Fibroblast of upper back skin (primary cell): ENCODE data around the gene CLVS2.

ENCODE experiments used
- DNase-seq: peaks from one replicate; pipeline ENCODE4 v3.0.0-alpha.2; 2013

The CLVS2 gene, protein sequence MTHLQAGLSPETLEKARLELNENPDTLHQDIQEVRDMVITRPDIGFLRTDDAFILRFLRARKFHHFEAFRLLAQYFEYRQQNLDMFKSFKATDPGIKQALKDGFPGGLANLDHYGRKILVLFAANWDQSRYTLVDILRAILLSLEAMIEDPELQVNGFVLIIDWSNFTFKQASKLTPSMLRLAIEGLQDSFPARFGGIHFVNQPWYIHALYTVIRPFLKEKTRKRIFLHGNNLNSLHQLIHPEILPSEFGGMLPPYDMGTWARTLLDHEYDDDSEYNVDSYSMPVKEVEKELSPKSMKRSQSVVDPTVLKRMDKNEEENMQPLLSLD

DNA sequence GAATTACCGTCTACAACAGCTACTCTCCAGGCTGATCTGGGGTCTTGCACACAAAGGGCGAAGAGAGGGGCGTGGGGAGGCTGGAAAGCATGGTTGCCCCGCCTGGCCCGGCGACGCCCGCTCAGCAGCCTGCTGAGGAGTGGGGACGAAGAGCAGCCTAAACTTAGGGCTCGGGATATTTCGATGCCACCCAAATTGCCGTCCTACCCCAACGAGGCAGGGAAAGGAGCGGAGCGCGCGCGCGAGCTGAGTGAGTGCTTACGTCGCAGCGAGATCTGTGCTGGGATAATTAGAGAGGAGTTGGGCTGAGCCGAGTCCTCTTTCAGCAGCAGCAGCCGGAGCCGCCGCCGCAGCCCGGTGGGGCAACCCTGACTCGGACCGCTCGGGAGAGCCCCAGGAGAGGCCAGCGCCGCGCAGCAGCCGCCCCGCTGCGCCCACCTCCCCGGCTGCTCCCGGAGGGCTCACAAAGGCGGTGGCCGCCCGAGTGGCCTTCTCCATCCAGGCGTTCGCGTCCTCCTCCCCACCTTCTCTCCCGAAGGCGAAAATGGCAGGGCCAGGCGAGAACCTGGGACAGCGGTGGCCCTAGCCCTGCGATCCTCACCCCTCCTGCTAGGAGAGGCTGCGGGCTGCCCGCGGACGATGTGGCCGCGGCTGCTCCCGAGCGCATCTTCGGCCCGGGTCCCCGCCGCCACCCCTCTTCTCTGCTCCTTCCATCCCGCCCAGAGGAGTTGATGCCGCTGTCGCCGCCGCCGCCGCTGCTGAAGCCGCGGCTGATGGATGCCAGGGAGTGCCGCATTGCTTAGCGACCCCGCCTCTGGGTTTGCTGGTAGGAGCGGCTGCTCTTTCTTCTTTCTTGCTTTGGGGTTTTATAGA is at the start of gene CLVS2:
TSS of gene CLVS2 (plus strand) at position 315 of the 873 bp plus-strand sequence. CDS start 1,543 bp downstream, outside the sequence.
- peak; percentile 13 for DNase-seq

DNA sequence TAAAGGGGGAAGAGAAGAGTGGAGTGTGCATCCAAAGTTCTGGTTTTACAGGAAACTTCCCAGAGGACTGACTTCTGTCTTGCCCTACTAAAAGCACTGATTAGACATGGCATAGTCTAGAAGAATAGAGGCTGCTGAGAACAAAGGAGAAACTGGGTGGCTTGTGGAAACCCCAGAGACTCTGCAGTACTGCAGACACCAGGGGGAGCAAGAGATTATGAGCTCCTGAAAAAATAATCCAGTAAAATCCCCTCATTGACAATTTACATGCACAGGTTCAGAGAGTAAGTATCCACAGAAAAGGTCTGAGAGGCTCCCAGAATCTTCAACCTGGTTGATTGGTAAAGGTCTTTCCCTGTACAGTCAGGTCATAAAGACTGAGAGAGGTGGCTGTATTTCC is 48.7 kb upstream of the CLVS2 start:
- DNase-seq, result no peak

DNA sequence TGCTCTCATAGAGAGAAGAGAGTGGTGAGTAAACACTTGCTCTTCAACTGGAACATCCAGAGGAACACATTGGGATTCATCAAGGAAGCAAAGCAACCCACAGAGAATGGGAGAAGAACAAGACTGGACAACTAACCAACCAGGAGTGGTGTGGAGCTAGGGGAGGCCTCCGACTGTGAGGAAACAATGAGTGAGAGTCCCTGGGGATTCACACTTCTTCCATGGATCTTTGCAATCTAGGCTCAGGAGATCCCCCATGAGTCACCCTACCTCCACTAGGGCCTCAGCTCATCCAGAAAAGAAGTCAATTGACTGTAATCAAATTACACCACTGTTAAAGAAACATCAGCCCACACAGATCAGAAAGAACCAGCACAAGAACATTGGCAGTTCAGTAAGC is 42.3 kb upstream of the CLVS2 start:
- DNase-seq, result no peak

DNA sequence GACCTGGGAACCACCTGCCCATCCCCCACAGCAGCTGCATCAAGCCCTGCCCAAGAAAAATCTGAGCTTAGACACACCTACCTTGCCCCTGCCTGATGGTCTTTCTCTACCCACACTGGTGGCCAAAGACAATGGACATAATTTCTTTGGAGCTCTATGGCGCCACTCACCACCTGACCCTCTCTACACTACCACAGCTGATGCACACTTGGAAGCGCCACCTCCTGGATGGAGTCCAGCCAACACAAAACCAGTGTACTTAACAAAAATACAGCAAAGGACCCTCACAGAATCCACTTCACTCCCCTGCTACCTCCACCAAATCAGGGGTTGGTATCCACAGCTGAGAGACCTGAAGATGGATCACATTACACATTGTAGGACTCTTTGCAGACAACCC is 39.7 kb upstream of the CLVS2 start:
- DNase-seq, result no peak

DNA sequence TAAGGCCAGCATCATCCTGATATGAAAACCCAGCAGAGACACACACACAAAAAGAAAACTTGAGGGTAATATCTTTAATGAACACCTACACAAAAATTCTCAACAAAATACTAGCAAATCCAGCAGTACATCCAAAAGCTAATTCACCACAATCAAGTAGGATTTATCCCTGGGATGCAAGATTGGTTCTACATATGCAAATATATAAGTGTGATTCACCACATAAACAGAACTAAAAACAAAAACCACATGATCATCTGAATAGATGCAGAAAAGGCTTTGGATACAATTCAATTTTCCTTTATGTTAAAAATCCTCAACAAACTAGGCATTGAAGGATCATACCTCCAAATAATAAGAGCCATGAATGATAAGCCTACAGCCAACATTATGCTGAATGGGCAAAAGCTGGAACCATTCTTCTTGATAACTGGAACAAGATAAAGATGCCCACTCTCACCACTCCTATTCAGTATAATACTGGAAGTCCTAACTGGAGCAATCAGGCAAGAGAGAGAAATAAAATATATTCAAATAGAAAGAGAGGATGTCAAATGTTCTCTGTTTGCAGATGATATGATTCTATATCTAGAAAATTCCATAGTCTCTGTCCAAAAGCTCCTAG is 33.9 kb upstream of the CLVS2 start:
- DNase-seq, result no peak

DNA sequence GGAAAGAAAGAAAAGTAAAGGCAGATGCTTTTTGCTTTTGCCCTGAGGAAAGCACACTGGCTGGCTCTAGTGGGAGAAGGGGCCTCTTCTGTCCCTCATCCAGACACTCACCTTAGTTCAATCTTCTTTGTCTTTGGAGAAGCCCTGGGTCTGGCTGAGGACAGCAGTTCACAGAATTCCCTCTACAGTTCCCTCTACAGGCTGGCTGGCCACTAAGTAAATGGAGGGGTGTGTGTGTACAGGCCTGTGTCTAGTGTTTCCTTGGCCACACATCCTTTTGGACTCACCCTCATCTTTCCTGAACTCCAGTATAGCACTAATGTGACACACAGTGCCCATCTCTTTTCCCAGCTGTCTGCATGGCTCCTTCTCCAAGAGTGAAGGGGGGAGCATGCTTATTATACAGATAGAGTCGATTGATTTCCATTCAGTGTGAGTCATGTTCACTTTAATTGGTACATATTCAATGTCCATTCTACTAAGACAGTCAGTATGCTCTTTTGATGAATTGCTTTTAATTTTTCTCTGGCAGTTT is 26.0 kb upstream of the CLVS2 start:
- no peak for DNase-seq

DNA sequence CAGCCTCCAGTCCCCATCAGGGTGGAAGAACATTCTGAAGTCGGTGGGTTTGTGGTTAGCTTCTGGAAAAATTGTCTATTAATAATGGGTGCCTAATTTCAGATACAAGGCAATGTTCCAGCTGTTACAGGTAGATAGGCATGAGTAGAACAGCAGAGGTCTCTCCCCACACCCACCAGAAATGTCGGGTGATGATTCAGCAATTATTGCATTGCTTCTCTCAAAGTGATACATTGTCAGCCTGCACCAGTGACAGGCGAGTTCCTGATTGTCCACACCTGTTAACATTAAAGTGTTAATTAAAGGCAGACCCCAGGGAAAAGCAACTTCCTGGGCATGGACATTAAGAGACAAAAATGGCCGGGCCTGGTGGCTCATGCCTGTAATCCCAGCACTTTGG is 18.9 kb upstream of the CLVS2 start:
- no peak for DNase-seq

DNA sequence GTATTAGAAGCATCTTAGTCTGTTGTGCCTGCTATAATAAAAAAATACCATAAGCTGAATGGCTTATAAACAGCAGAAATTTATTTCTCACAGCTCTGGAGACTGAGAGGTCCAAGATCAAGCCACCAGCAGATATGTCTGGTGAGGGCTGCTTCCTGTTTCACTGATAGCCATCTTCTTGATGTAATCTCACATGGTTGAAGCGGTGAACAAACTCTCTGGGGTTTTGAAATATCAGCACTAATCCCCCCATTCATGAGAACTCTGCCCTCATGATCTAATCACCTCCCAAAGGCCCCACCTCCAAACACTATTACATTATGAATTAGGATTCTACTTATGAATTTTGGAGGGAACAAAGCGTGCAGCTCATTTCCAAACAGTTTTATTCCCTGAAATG is 11.6 kb upstream of the CLVS2 start:
- no peak for DNase-seq

DNA sequence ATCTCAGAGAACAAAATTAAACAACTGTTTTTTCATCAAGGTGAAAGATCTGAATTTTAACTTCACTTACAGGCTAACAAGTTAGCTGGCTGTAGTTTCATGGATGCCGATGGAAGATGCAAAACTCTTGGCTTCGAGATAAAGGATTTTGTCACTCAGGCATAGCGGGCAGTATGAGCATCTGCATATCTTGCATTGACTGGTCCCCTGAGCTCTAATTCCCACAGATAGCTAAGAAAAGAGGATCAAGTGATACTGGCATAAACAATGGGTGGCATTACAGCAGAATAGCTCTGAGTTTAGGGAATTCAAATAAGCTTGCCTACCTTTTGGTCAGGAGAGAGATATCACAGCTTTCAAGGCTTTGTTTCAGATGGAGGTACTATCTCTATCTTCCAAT is 1.8 kb upstream of the CLVS2 start:
- DNase-seq, result no peak

DNA sequence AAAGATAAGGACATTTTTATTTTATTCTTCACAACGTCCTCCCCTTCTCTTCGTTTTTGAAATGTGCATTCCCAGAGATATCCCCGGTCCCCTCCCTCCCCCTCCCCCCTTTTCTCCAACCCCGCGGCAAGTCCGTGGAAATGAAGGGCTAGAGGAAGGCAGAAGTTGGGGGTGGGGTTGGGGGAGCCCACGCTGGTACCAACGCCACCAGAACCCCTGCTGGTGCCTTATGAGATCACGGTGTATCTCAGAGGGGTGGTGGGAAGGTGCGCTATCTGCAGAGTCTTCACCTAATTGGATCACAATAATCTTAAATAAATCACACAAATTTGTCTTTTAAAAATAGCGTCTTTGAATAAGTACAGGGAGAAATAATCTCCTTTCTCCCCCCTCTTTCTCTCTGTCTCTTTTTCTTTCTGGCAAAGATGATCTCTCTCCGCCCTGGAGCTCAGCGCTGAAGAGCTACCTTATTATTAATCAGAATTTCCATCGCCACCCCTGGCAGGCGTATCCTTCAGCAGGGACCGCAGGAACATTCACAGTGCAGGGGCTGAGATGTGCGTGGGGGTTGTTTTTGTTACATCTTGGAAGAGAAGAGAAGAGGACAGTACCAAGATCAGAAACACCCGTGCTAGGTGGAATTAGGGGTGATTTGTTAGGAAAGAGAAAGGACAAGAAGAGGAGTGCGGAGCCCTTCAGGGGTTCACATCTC is 915 bp downstream of the CLVS2 start:
- DNase-seq, result no peak

DNA sequence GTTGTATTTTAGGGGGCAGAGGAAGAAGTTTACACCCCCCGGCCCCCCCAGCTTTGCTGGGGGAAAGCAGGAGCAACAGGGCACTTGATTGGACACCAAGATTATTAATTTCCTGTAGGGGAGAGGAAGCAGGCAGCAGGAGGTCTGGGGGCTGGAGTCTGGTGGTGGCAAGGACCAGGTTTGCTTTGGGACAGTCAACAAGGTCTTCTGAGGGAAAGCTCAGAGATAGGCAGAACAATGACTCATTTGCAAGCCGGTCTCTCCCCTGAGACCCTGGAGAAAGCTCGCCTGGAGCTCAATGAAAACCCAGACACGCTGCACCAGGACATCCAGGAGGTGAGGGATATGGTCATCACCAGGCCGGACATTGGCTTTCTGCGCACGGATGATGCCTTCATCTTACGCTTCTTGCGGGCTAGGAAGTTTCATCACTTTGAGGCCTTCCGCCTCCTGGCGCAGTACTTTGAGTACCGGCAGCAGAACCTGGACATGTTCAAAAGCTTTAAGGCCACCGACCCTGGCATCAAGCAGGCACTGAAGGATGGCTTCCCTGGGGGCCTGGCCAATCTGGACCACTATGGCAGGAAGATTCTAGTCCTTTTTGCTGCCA is 1.6 kb downstream of the CLVS2 start:
- DNase-seq, result no peak

DNA sequence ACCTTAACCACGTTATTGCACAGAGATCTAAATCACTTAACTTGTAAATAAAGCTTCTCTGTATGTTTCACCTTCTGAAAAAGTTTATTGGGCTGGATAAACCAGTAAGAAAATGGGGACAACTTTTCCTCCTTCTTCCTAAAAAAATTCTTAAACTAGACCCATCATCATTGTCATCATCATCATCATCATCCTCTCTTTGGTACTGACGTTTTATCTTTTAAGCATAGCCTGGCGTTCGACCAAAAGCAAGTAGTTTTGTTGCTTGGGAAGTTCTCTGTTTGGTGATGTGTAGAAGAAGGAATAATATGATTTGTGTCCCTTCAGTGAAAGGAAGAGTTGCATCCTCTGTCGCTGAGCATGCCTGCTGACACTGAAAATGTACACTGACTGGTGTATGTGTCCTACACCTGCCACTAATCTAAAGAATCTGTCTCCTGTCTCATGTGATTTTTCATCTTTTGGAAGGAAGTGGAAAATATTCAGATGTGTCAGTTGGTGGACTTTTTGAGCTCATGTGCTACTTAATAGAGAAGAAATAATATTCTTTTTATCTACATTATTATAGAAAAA is 2.5 kb downstream of the CLVS2 start:
- no peak for DNase-seq

DNA sequence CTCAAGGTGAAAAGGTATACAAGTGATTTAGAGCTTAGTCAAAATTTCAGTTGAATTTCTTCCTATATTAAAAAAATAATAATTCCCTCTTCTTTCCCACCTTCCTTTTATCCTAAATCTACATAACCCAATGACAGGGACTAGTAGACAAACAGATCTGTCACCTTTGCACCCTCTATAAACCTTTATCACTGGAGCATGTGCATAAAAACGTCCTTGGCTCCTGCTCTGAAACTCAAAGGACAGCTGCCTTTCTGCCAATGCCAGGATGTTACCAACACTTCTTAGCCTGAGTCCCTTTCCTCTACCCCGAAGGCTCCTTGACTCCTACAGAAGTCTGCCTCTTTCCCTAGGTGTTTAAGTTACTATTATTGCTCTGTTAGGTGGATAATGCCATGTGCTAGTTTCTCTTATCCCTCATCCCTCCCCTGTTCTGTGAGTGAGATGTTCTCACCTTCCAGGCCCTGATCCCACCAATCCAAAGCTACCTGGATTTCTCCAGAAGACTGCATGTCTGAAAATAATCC is 4.3 kb downstream of the CLVS2 start:
- DNase-seq, result no peak

DNA sequence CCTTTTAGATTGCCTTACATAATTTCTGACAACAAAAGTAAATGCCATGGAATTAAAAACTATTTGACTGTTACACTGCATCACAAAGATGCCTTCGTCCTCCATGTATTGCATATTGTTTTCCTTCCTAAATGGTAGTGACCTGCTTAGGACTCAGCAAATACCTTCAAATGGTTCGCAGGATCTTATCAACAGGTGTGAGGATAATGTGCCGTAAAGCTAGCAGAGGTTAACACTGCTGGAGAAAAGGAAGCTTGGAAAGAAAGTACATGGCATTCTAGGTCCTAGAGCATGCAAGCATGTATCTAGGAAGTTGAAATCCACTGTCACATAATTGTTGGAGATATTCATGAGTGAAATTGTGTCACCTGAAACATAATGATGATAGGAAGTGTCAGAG is 5.5 kb downstream of the CLVS2 start:
- DNase-seq, result no peak

DNA sequence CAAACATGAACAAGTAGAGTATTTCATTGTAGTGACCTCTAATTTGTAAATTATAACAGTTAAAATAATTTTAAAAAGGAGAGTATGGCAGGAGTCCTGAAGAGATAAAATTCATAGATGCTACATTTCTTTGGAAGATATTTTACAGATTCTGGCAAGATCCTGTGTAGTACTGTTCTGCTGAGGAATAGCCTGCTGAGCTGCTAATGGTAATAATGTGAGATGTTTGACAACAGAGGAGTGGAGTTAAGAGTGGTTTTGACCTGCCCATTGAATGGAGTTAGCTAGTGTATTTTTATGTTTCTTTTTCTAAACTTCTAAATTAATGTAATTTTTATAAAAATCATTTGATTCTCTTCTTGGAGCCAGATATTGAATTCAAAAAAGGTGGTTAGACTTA is 11.8 kb downstream of the CLVS2 start:
- no peak for DNase-seq

DNA sequence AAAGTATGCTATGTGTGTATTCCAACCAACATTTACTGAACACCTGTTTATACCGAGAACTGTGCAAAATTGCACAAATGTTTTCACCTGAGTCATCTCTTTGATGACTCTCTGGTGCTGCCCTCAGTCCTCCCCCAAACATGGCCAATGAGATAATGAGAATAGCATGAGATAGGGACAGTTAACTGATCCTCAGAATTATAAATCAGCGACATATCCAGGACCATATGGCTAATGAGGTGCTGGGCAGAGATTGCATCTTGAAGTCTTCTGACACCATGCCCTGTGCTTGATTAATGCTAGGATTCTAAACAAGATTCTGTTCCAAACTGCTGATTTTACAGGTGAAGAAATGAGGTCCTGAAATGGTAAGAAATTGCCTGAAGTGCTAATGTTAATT is 13.0 kb downstream of the CLVS2 start:
- DNase-seq, result no peak

DNA sequence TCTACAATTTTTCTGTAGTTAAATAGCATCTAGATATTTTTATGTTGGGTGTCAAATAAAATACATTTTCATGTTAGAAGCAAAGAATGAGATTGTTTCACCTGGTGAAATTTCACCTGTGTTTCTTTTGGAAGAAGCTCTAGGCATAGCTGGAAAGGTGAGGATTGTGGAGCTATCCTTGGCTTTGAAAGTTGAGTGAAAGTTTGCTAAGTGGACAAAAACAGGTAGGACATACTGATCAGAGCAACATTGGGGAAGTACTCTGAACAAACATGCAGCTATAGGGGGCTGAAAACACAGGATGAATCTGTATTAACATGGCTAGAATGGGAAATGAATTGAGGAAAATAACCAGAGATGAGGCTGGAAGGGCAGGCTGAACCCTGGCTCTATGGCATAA is 18.8 kb downstream of the CLVS2 start:
- DNase-seq, result no peak

DNA sequence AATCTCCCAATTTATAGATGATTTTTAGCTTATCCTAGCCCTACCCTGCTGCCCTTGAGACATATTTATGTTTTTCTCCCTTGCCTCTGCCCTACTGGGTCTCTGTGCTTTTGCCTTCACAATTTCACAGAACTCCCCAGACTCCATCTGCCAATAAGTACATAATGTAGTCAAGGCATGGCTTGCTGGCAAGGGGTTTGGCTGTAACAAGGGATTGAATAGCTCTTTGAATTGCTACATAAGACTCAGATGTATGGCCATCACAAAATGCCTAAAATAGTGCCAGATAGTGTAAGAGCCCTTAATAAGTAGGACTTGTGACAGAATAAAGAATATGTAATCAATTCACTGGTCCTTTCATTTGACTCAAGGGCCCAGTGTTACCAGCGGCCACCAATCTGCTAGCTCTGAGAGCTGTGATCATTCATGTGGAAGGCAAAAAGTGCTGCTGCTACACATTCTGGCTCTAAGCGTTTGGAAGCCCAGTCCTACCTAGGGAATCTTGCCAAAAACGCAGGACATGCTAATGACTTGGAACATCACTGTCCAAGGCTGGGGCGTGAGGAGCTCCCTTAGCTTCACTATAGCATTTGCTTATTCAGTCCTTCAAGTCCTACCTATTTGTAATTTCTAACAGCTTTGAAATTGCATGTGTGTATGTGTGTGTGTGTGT is 20.5 kb downstream of the CLVS2 start:
- no peak for DNase-seq

DNA sequence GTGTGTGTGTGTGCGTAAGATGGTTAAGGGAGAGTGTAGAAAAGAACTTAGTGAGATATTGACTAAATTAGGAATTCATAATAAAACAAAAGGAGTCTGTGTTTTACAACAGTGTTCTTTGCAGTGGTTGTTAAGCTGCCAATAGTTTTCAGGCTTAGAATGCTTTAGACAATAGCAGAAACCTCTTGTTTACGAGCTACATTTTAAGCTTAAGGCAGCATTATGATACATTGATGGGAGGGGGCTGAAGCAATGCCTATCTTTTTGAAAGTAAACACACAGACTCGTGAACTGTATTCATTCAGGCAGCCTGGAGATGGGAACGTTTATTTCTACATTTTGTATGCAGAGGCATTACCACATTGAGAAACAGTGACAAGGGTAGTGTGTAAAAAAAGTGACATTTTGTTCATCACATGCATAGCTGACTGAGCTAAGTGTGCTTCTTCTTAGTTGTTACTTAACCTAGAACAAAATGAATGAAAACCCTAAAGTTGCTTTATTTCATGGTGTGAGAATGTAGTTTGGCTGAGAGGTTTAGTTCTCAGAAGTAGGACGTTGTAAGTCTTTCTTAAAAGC is 21.2 kb downstream of the CLVS2 start:
- no peak for DNase-seq

DNA sequence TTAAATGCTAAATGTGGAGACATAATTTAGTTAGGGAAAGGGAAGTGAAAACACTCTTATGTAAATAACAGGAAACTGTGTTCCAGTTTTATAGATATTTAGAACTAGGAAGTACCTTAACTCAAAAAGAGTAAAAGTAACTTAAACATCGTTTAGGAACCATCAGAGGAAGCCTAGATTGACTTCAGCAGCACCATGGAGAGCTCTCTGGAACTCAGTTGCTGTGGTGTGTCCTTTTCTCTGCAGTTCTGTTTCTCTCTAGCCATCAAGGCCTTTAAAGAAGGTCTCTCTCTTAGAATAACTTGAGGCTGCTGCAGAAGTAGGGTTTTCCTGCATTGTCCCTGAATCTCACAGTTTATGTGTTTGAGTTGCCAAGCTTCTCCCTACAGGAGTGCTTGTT is 26.9 kb downstream of the CLVS2 start:
- DNase-seq, result peak; percentile 0

DNA sequence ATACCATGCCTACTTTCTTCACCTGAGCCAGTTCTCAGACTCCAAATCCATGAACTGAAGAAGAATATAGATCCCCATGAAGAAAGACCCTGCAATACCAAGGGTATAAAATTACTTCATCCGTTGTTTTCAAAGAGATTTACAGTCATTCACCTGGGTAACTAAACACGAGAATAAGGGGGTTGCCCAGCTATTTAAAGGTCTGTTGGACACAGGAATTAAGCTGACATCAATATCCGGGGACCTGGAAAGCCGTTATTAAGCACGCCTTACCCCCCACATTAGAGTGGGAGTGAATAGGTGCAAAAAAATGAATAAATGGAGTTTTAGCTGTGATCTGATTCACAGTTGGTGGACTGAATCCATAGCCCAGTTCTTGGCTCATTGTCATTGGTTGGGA is 28.9 kb downstream of the CLVS2 start:
- no peak for DNase-seq
